ENCODE measurements around the gene RAB3GAP1.

- TF ChIP-seq, protein P1, sequence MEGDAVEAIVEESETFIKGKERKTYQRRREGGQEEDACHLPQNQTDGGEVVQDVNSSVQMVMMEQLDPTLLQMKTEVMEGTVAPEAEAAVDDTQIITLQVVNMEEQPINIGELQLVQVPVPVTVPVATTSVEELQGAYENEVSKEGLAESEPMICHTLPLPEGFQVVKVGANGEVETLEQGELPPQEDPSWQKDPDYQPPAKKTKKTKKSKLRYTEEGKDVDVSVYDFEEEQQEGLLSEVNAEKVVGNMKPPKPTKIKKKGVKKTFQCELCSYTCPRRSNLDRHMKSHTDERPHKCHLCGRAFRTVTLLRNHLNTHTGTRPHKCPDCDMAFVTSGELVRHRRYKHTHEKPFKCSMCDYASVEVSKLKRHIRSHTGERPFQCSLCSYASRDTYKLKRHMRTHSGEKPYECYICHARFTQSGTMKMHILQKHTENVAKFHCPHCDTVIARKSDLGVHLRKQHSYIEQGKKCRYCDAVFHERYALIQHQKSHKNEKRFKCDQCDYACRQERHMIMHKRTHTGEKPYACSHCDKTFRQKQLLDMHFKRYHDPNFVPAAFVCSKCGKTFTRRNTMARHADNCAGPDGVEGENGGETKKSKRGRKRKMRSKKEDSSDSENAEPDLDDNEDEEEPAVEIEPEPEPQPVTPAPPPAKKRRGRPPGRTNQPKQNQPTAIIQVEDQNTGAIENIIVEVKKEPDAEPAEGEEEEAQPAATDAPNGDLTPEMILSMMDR (conservative IDR thresholded peaks at IDR 0.05; ENCODE audit: low read length): no peak
- no peak for TF ChIP-seq EZH2phosphoT487 (IDR thresholded peaks at IDR 0.05; ENCODE audit: borderline replicate concordance, low read depth, low read length)
Observed at GRCh38 chr2:135047300-135047699, 4.8 kb upstream of the RAB3GAP1 start, which contains the start of gene MAP3K19.
